GM12878 (cell line): ENCODE measurements around the gene OAF. TPM values are rescaled to one million over a fixed set of nuclear protein-coding genes. Genes with fewer than 3 reads are reported as not detected.

Source experiments
- ATAC-seq: fragments of 200-7000 bp; cut with Tn5 transposase; 3 replicates; pipeline ENCODE4 v1.9.1; 2020; ENCODE audit warnings: mild to moderate bottlenecking, moderate library complexity
- BruUV-seq: library from RNA; stranded (reverse); fragments of 400-500 nt; replicated peaks from 2 replicates; lab custom pipeline; 2021; lab: Mats Ljungman, UMichigan
- CTCF ChIA-PET: fragments of 300-600 bp; sonication (Branson Sonifier 250); formaldehyde crosslinking; extraction: SDS; loops from one replicate; lab custom pipeline; 2021; ENCODE audit warnings: inconsistent platforms; lab: Yijun Ruan, JAX
- POLR2A ChIA-PET: fragments of 350-600 bp; formaldehyde crosslinking; extraction: SDS; loops from one replicate; lab custom pipeline; 2021; ENCODE audit warnings: inconsistent platforms; lab: Charles Lee
- RAD21 ChIA-PET: fragments of 300-600 bp; sonication (Branson Sonifier 250); formaldehyde crosslinking; loops from one replicate; lab custom pipeline; 2023; ENCODE audit warnings: antibody characterized with exemption; ENCODE audit not compliant: unreplicated experiment; lab: Charles Lee
- SMC1A ChIA-PET: fragments of 300-600 bp; sonication (Branson Sonifier 250); formaldehyde crosslinking; loops from one replicate; lab custom pipeline; 2023; ENCODE audit not compliant: unreplicated experiment, uncharacterized antibody; lab: Charles Lee
- DNase-seq: peaks from one replicate; pipeline ENCODE4 v3.0.0-alpha.2; 2011; ENCODE audit warnings: low read depth, low spot score
- FAIRE-seq: peaks from 3 replicates; lab custom pipeline; 2011; peaks lifted over from hg19 to GRCh38; lab: Jason Lieb, UNC
- H2AFZ ChIP-seq: 2 replicates; pipeline ENCODE4 v1.6.0; 2011; ENCODE audit warnings: low read depth, low read length, control low read depth; ENCODE audit not compliant: control insufficient read depth
- H3K27ac ChIP-seq: 2 replicates; pipeline ENCODE4 v1.5.1; 2011; ENCODE audit warnings: control low read depth; ENCODE audit not compliant: control insufficient read depth, insufficient read depth
- H3K27me3 ChIP-seq, 2 experiments: replicated peaks in 1 of 2; 2 replicates each; pipeline versions ENCODE4 v1.6.0 to v1.6.1; 2011; ENCODE audit warnings: low read length in 1 of 2; ENCODE audit not compliant: control insufficient read depth in 2 of 2, insufficient read depth in 2 of 2
- H3K36me3 ChIP-seq, 2 experiments: 2 replicates each; pipeline ENCODE4 v1.5.1; 2011; ENCODE audit warnings: low read length in 1 of 2; ENCODE audit not compliant: control insufficient read depth in 2 of 2, insufficient read depth in 2 of 2
- H3K4me1 ChIP-seq: 2 replicates; pipeline ENCODE4 v1.6.1; 2011; ENCODE audit warnings: mild to moderate bottlenecking, low read length, moderate library complexity, mixed read lengths; ENCODE audit not compliant: control insufficient read depth, insufficient read depth
- H3K4me2 ChIP-seq: 2 replicates; pipeline ENCODE4 v1.6.0; 2011; ENCODE audit warnings: control low read depth; ENCODE audit not compliant: control insufficient read depth, insufficient read depth
- H3K4me3 ChIP-seq: fragments of 200-600 bp; sonication (generic); 2 replicates; pipeline ENCODE4 v1.5.1; 2016
- H3K79me2 ChIP-seq: 2 replicates; pipeline ENCODE4 v1.6.0; 2011; ENCODE audit warnings: low read length; ENCODE audit not compliant: control insufficient read depth, insufficient read depth
- H3K9ac ChIP-seq: 2 replicates; pipeline ENCODE4 v1.8.0; 2011; ENCODE audit warnings: low read length, control low read depth, mixed read lengths; ENCODE audit not compliant: control insufficient read depth, insufficient read depth
- H3K9me3 ChIP-seq: replicated peaks from 3 replicates; pipeline ENCODE4 v1.5.1; 2011; ENCODE audit warnings: mild to moderate bottlenecking, low read length; ENCODE audit not compliant: control insufficient read depth, insufficient read depth
- H4K20me1 ChIP-seq: 2 replicates; pipeline ENCODE4 v1.6.0; 2011; ENCODE audit not compliant: control insufficient read depth, insufficient read depth
- ATF3 ChIP-seq: IDR thresholded peaks from 2 replicates; pipeline ENCODE4 v1.6.1; 2011; ENCODE audit warnings: low read depth, mild to moderate bottlenecking, low read length, moderate library complexity, borderline replicate concordance; ENCODE audit errors: extremely low read depth
- CBX5 ChIP-seq: sonication (generic); IDR thresholded peaks from 2 replicates; pipeline ENCODE4 v1.6.1; 2016; ENCODE audit warnings: low read depth, moderate library complexity, mild to moderate bottlenecking, inconsistent platforms
- CREB1 ChIP-seq: IDR thresholded peaks from 2 replicates; pipeline ENCODE4 v1.6.1; 2012; ENCODE audit warnings: low read depth, mild to moderate bottlenecking, inconsistent platforms
- HDAC6 ChIP-seq: fragments of 200-600 bp; sonication (generic); IDR thresholded peaks from one replicate; pipeline ENCODE4 v1.8.0; 2017; ENCODE audit warnings: antibody characterized with exemption; ENCODE audit not compliant: unreplicated experiment
- NFXL1 ChIP-seq: fragments of 450-650 bp; IDR thresholded peaks from 2 replicates; pipeline ENCODE4 v1.6.1; 2017; ENCODE audit warnings: antibody characterized with exemption, mild to moderate bottlenecking, borderline replicate concordance
- NFYB ChIP-seq: IDR thresholded peaks from 2 replicates; pipeline ENCODE4 v1.6.1; 2011; ENCODE audit warnings: low read depth, mild to moderate bottlenecking, low read length, improper control_type of control experiment, moderate library complexity; ENCODE audit not compliant: insufficient read depth
- PKNOX1 ChIP-seq: fragments of 450-650 bp; IDR thresholded peaks from 2 replicates; pipeline ENCODE4 v1.6.1; 2016; ENCODE audit warnings: mild to moderate bottlenecking
- PRDM15 ChIP-seq: fragments of 450-650 bp; formaldehyde crosslinking; IDR thresholded peaks from 2 replicates; pipeline ENCODE4 v1.4.0; 2020; ENCODE audit warnings: mild to moderate bottlenecking, moderate library complexity
- SIX5 ChIP-seq: IDR thresholded peaks from 2 replicates; pipeline ENCODE4 v1.6.1; 2011; ENCODE audit warnings: mild to moderate bottlenecking, low read depth, low read length, moderate library complexity; ENCODE audit not compliant: severe bottlenecking
- USF2 ChIP-seq: IDR thresholded peaks from 2 replicates; pipeline ENCODE4 v1.6.1; 2011; ENCODE audit warnings: low read depth, low read length, improper control_type of control experiment, borderline replicate concordance
- YY1 ChIP-seq: IDR thresholded peaks from 2 replicates; pipeline ENCODE4 v1.6.1; 2011; ENCODE audit warnings: low read depth, mild to moderate bottlenecking, low read length
- WGBS: methylation state at CpG from one replicate; pipeline ENCODE4 v1.1.6; 2016; ENCODE audit warnings: low lambda C conversion rate; ENCODE audit not compliant: insufficient replicate concordance, insufficient coverage; ENCODE audit errors: missing lambda C conversion rate; 5-methylcytosine and 5-hydroxymethylcytosine counted together
- in situ Hi-C: fragments of 300-500 bp; cut with MboI; formaldehyde crosslinking; loops from 9 replicates; pipeline ENCODE4 v1.14.3; 2018; ENCODE audit warnings: mixed read lengths
- intact Hi-C: fragments of 100-400 bp; cut with micrococcal nuclease; formaldehyde crosslinking; loops from one replicate; pipeline ENCODE4 v1.14.2; 2022; ENCODE audit not compliant: unreplicated experiment
- polyA plus RNA-seq, 11 experiments: library from polyadenylated mRNA; depleted of rRNA in 4 of 11; unstranded in 6 of 11; stranded (reverse) in 5 of 11; fragments of >200 nt; fragmentation: Nextera tagmentation in 4 of 11; fragmentation: Illumina TruSeq in 1 of 11; extraction: Ambion mirVana in 4 of 11; extraction: Trizol in 1 of 11; gene quantifications; 1 replicate in 1 of 11; 2 replicates in 10 of 11; pipeline versions ENCODE4 v1.2.1 to v1.2.3, GENCODE V29; 2011 to 2016; ENCODE audit warnings: inconsistent platforms in 2 of 11, missing spikeins in 2 of 11, low read depth in 1 of 11
- total RNA-seq, 4 experiments: library from RNA; depleted of rRNA in 3 of 4; stranded (reverse); fragments of >200 nt in 3 of 4; fragmentation: Illumina TruSeq in 1 of 4; extraction: Trizol in 1 of 4; gene quantifications; 2 replicates each; pipeline versions ENCODE4 v1.2.1 to v1.2.3, GENCODE V29; 2013 to 2021
- TF ChIP-seq, protein P1 (sequence below): IDR thresholded peaks from 2 replicates; pipeline ENCODE4 v1.6.1; 2012; ENCODE audit warnings: low read depth, low read length, improper control_type of control experiment
- TF ChIP-seq, protein P2 (sequence below): fragments of 450-650 bp; IDR thresholded peaks from 2 replicates; pipeline ENCODE4 v1.6.1; 2016; ENCODE audit warnings: mild to moderate bottlenecking

The OAF gene
- total and polyA plus RNA-seq, 10 of the 15 experiments (the other 5 are each of a cell fraction or from before 2014, with no cell fraction given) = 0.10 to 4.7 (median 1.1) TPM

DNA sequence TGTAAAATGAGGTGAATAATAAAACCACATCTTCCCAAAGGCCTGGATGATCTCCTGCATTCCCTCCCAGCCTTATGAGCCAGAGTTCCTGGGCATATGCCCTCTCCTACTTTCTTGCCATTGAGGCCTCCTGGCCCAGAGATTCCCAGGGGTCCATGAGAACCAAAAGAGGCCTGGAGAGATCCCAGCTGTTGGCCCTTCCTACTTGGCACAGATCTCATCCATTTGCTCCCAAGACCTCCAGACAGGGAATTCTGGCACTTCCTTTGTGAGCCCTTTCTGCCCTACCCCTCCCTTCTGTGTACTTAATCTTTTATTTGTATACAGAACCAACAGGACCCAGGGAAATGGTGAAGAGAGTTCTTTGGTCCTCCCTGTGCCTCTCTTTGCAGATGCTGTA lies 50.5 kb downstream of the OAF start (continued):
- no peak for TF ChIP-seq PRDM15 (CRISPR knock-in tag)
- no peak for TF ChIP-seq USF2
- no peak for TF ChIP-seq CREB1
- TF ChIP-seq, protein P1, sequence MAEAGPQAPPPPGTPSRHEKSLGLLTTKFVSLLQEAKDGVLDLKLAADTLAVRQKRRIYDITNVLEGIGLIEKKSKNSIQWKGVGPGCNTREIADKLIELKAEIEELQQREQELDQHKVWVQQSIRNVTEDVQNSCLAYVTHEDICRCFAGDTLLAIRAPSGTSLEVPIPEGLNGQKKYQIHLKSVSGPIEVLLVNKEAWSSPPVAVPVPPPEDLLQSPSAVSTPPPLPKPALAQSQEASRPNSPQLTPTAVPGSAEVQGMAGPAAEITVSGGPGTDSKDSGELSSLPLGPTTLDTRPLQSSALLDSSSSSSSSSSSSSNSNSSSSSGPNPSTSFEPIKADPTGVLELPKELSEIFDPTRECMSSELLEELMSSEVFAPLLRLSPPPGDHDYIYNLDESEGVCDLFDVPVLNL = no peak
- TF ChIP-seq CBX5 = no peak
- TF ChIP-seq YY1 = no peak

- ATAC-seq = no peak
- H3K4me2 ChIP-seq = no peak overlapping the region
- H3K27ac ChIP-seq = no peak overlapping the region
- in situ Hi-C loops (no loop called here), intact Hi-C loops (no loop called here)
- H2AFZ ChIP-seq = no peak overlapping the region
- TF ChIP-seq HDAC6 (no peak), NFXL1 (no peak), ATF3 (no peak), SIX5 (no peak), PKNOX1 (no peak), NFYB (no peak)
- TF ChIP-seq, protein P2, sequence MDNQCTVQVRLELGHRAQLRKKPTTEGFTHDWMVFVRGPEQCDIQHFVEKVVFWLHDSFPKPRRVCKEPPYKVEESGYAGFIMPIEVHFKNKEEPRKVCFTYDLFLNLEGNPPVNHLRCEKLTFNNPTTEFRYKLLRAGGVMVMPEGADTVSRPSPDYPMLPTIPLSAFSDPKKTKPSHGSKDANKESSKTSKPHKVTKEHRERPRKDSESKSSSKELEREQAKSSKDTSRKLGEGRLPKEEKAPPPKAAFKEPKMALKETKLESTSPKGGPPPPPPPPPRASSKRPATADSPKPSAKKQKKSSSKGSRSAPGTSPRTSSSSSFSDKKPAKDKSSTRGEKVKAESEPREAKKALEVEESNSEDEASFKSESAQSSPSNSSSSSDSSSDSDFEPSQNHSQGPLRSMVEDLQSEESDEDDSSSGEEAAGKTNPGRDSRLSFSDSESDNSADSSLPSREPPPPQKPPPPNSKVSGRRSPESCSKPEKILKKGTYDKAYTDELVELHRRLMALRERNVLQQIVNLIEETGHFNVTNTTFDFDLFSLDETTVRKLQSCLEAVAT = no peak
- H3K9ac ChIP-seq = no peak overlapping the region
- DNase-seq = no peak
- no peak for FAIRE-seq
- CTCF ChIA-PET = interaction anchor here (21.3 kb wide), 1 partner anchor 40 kb away, joined by 296 read pairs; no protein-coding TSS in a partner anchor
- no peaks in the 10 kb centered on the region for H3K4me1 ChIP-seq
- SMC1A ChIA-PET = interaction anchor here (1.4 to 1.8 kb wide), 2 partner anchors 13 to 41 kb away, joined by 3 to 8 read pairs; no protein-coding TSS in a partner anchor
- H3K9me3 ChIP-seq = no peaks in the 10 kb centered on the region
- H3K4me3 ChIP-seq = no peak overlapping the region
- peaks cover 0 to 6% of the 10 kb centered on the region in 2 experiments; a peak in 2 of 4 replicates for H3K27me3 ChIP-seq
- H3K36me3 ChIP-seq = no peaks in the 10 kb centered on the region
- WGBS = 74% methylated on average over 3 of the region's 3 CpGs
- RAD21 ChIA-PET = no interaction called here
- POLR2A ChIA-PET = interaction anchor here (1.4 kb wide), 1 partner anchor 13 kb away, joined by 6 read pairs; no protein-coding TSS in a partner anchor
- H4K20me1 ChIP-seq = no peaks in the 10 kb centered on the region
- no peaks in the 10 kb centered on the region for H3K79me2 ChIP-seq
- BruUV-seq = no TSS peak
Observed at GRCh38 chr11:120261931-120262330, 51.1 kb downstream of the OAF start.
